ENCODE measurements around the gene SCNN1G. TPM values are rescaled to one million over a fixed set of nuclear protein-coding genes. Genes with fewer than 3 reads are reported as not detected.

SCNN1G gene
- total and polyA plus RNA-seq, 7 donors = under 0.01 to 36.2 (median 3.0) TPM; not detected in 2

GRCh38 chr16:23137818-23138217 lies 44.7 kb upstream of the SCNN1G start:
- Histone ChIP-seq H3K36me3 (no peaks in the 10 kb centered on the region), H3K27me3 (no peaks in the 10 kb centered on the region), H3K9me3 (peaks cover 0 to 4% (median 2%) of the 10 kb centered on the region in 4 donors), H3K27ac (peak overlapping the region in 1 of 4 donors; percentile 22), H3K4me3 (no peak overlapping the region), H3K4me1 (peaks cover 0 to 48% (median 41%) of the 10 kb centered on the region in 4 donors)
- intact Hi-C loops (cut with DNase I) = no loop called here
- WGBS, 2 donors = 25 to 62% methylated on average over 5 of the region's 5 CpGs
- no peak for TF ChIP-seq POLR2AphosphoS5 (IDR thresholded peaks at IDR 0.05)
- TF ChIP-seq CTCF (IDR thresholded peaks at IDR 0.05) = no peak
- no peak for TF ChIP-seq POLR2A (IDR thresholded peaks at IDR 0.05)
- TF ChIP-seq EP300 (IDR thresholded peaks at IDR 0.05) = no peak
- DNase-seq = no peak

GRCh38 chr16:23140107-23140506 lies 42.4 kb upstream of the SCNN1G start:
- Histone ChIP-seq H3K36me3 (no peaks in the 10 kb centered on the region), H3K27me3 (no peaks in the 10 kb centered on the region), H3K4me1 (peaks cover 0 to 53% (median 43%) of the 10 kb centered on the region in 4 donors), H3K27ac (peak overlapping the region in 3 of 4 donors; percentile 60 to 71 (median 69)), H3K9me3 (peaks cover 0 to 4% (median 2%) of the 10 kb centered on the region in 4 donors), H3K4me3 (no peak overlapping the region)
- no peak for TF ChIP-seq POLR2A (IDR thresholded peaks at IDR 0.05)
- 88 to 92% methylated on average over 2 of the region's 2 CpGs for WGBS, 2 donors
- intact Hi-C loops (cut with DNase I) = no loop called here
- DNase-seq = no peak

GRCh38 chr16:23141033-23141432 lies 41.5 kb upstream of the SCNN1G start:
- Histone ChIP-seq H3K9me3 (peaks cover 0 to 4% (median 2%) of the 10 kb centered on the region in 4 donors), H3K27me3 (no peaks in the 10 kb centered on the region), H3K4me3 (no peak overlapping the region), H3K4me1 (peaks cover 0 to 62% (median 52%) of the 10 kb centered on the region in 4 donors), H3K27ac (peak overlapping the region in 3 of 4 donors; percentile 60 to 71 (median 69)), H3K36me3 (no peaks in the 10 kb centered on the region)
- intact Hi-C loops (cut with DNase I) = no loop called here
- DNase-seq = no peak
- WGBS, 2 donors = 92 to 93% methylated on average over 3 of the region's 3 CpGs
- no peak for TF ChIP-seq POLR2A (IDR thresholded peaks at IDR 0.05)
- TF ChIP-seq EP300 (IDR thresholded peaks at IDR 0.05) = no peak
- TF ChIP-seq CTCF (IDR thresholded peaks at IDR 0.05) = no peak
- no peak for TF ChIP-seq POLR2AphosphoS5 (IDR thresholded peaks at IDR 0.05)

GRCh38 chr16:23141500-23141899 lies 41.0 kb upstream of the SCNN1G start:
- H3K4me1 ChIP-seq = peaks cover 0 to 67% (median 57%) of the 10 kb centered on the region in 4 donors
- intact Hi-C loops (cut with DNase I) = no loop called here

More at GRCh38 chr16:23141500-23141899, 41.0 kb upstream of the SCNN1G start:
- TF ChIP-seq EP300 (IDR thresholded peaks at IDR 0.05) (no peak), POLR2A (IDR thresholded peaks at IDR 0.05) (no peak), CTCF (IDR thresholded peaks at IDR 0.05) (no peak)
- 72 to 88% methylated on average over 6 of the region's 6 CpGs for WGBS, 2 donors
- no peak overlapping the region for H3K4me3 ChIP-seq
- no peak for DNase-seq
- H3K9me3 ChIP-seq = peaks cover 0 to 4% (median 2%) of the 10 kb centered on the region in 4 donors
- H3K36me3 ChIP-seq = no peaks in the 10 kb centered on the region
- peak overlapping the region; percentile 15 to 71 (median 64) for H3K27ac ChIP-seq
- H3K27me3 ChIP-seq = no peaks in the 10 kb centered on the region
